Stomach (tissue), 19 donors: ENCODE measurements around the gene SERP1. TPM values are rescaled to one million over a fixed set of nuclear protein-coding genes. Genes with fewer than 3 reads are reported as not detected.

Source experiments
- DNase-seq, 2 donors: peaks; one replicate each; pipeline versions ENCODE4 v3.0.0 to v3.0.0-alpha.2; 2013 to 2019
- H3K27ac ChIP-seq, 5 donors: fragments of 200-600 bp in 4 of 5; sonication (generic) in 4 of 5; one replicate each; pipeline ENCODE4 v1.5.1; 2013 to 2019; ENCODE audit warnings: mild to moderate bottlenecking in 1 of 5, moderate library complexity in 1 of 5
- H3K27me3 ChIP-seq, 3 donors: fragments of 200-600 bp; sonication (generic); one replicate each; pipeline ENCODE4 v1.5.1; 2017 to 2019; ENCODE audit warnings: mixed run types in 1 of 3
- H3K36me3 ChIP-seq, 4 donors: fragments of 200-600 bp; sonication (generic); 1 replicate in 3 of 4; 2 replicates in 1 of 4; pipeline ENCODE4 v1.5.1; 2016 to 2019
- H3K4me1 ChIP-seq, 4 donors: fragments of 200-600 bp; sonication (generic); one replicate each; pipeline ENCODE4 v1.5.1; 2016 to 2019
- H3K4me3 ChIP-seq, 4 donors: fragments of 200-600 bp; sonication (generic) in 3 of 4; one replicate each; pipeline ENCODE4 v1.5.1; 2016 to 2019; ENCODE audit warnings: mild to moderate bottlenecking in 1 of 4
- H3K9me3 ChIP-seq, 4 donors: fragments of 200-600 bp; sonication (generic); one replicate each; pipeline ENCODE4 v1.5.1; 2016 to 2019
- CTCF ChIP-seq, 7 experiments: fragments of 450-650 bp in 4 of 7; fragments of 200-600 bp in 3 of 7; sonication (generic) in 3 of 7; IDR thresholded peaks; one replicate each; pipeline ENCODE4 v1.5.1; 2016 to 2019; ENCODE audit warnings: antibody characterized with exemption in 7 of 7, control low read depth in 2 of 7, mild to moderate bottlenecking in 1 of 7
- EP300 ChIP-seq: sonication (generic); formaldehyde crosslinking; IDR thresholded peaks from one replicate; pipeline ENCODE4 v1.6.1; 2017; ENCODE audit warnings: antibody characterized with exemption
- POLR2A ChIP-seq, 4 donors: fragments of 450-650 bp; IDR thresholded peaks; one replicate each; pipeline ENCODE4 v1.6.1; 2016; ENCODE audit warnings: antibody characterized with exemption in 4 of 4, control low read depth in 2 of 4, mild to moderate bottlenecking in 1 of 4, moderate library complexity in 1 of 4
- POLR2AphosphoS5 ChIP-seq, 3 donors: sonication (generic); formaldehyde crosslinking; IDR thresholded peaks; one replicate each; pipeline ENCODE4 v1.6.1; 2016; ENCODE audit warnings: antibody characterized with exemption in 3 of 3
- WGBS, 5 donors: extraction: QIAGEN DNeasy Blood & Tissue Kit in 3 of 5; methylation state at CpG; one replicate each; pipeline versions ENCODE4 v1.1.5 to v1.1.7; 2013 to 2018; 5-methylcytosine and 5-hydroxymethylcytosine counted together
- intact Hi-C: fragments of 100-400 bp; cut with DNase I; formaldehyde crosslinking; loops from one replicate; pipeline ENCODE4 v1.15.1; 2023; ENCODE audit warnings: low total_unique reads
- long read RNA-seq, 10 donors: transcript quantifications; one replicate each; lab custom pipeline, GENCODE V29; 2026
- polyA plus RNA-seq, 3 donors: library from polyadenylated mRNA; stranded (reverse); fragments of 200-250 nt; gene quantifications; one replicate each; pipeline ENCODE4 v1.2.3, GENCODE V29; 2013
- total RNA-seq, 5 donors: library from RNA; depleted of rRNA; stranded (reverse); fragments of >200 nt; gene quantifications; one replicate each; pipeline versions ENCODE4 v1.1.0 to v1.2.3, GENCODE V29; 2014 to 2016
- donor health status: healthy with polysubstance abuse.
- donor health status: Bipolar disorder and iron deficiency.
- donor health status: healthy.

SERP1 gene
- total RNA-seq (100 to 1,000 TPM in 4 of 5 donors, 10 to 100 TPM in 1; 96.9 to 446 (median 163) TPM), polyA plus RNA-seq (100 to 1,000 TPM in 1 of 3 donors, 10 to 100 TPM in 2; 93.5 to 225 (median 99.6) TPM)
- long read RNA-seq, donor 1, transcript SERP1-201 (3 exons, 3,171 nt), result major isoform, 28 of 38 reads
- long read RNA-seq, donor 1, partial matches to known transcripts, result 5 of 38 reads
- long read RNA-seq, donor 1, other reads (novel, unspliced or antisense), result 0 of 38 reads
- long read RNA-seq, donor 2, transcript SERP1-201 (3 exons, 3,171 nt), result major isoform, 64 of 66 reads
- long read RNA-seq, donor 2, partial matches to known transcripts, result 0 of 66 reads
- long read RNA-seq, donor 2, other reads (novel, unspliced or antisense), result 0 of 66 reads
- long read RNA-seq, donor 3, transcript SERP1-201 (3 exons, 3,171 nt), result major isoform, 46 of 48 reads
- long read RNA-seq, donor 3, partial matches to known transcripts, result 0 of 48 reads
- long read RNA-seq, donor 3, other reads (novel, unspliced or antisense), result 0 of 48 reads
- long read RNA-seq, donor 4, partial matches to known transcripts, result 0 of 4 reads
- long read RNA-seq, donor 4, other reads (novel, unspliced or antisense), result 0 of 4 reads
- long read RNA-seq, donor 5, transcript SERP1-201 (3 exons, 3,171 nt), result major isoform, 62 of 73 reads
- long read RNA-seq, donor 5, partial matches to known transcripts, result 6 of 73 reads
- long read RNA-seq, donor 5, other reads (novel, unspliced or antisense), result 0 of 73 reads
- long read RNA-seq, donor 6, result 0 reads
- long read RNA-seq, donor 7, transcript SERP1-201 (3 exons, 3,171 nt), result major isoform, 78 of 163 reads
- long read RNA-seq, donor 7, partial matches to known transcripts, result 67 of 163 reads
- long read RNA-seq, donor 7, other reads (novel, unspliced or antisense), result 16 of 163 reads
- long read RNA-seq, donor 8, transcript SERP1-201 (3 exons, 3,171 nt), result major isoform, 68 of 73 reads
- long read RNA-seq, donor 8, partial matches to known transcripts, result 0 of 73 reads
- long read RNA-seq, donor 8, other reads (novel, unspliced or antisense), result 0 of 73 reads
- long read RNA-seq, donor 9, transcript SERP1-201 (3 exons, 3,171 nt), result major isoform, 69 of 80 reads
- long read RNA-seq, donor 9, partial matches to known transcripts, result 9 of 80 reads
- long read RNA-seq, donor 9, other reads (novel, unspliced or antisense), result 0 of 80 reads
- long read RNA-seq, donor 10, transcript SERP1-201 (3 exons, 3,171 nt), result major isoform, 28 of 57 reads
- long read RNA-seq, donor 10, partial matches to known transcripts, result 29 of 57 reads
- long read RNA-seq, donor 10, other reads (novel, unspliced or antisense), result 0 of 57 reads

- WGBS, 5 donors, result 0 to 1% (median 0%) methylated on average over 44 to 86 of the region's 86 CpGs
- Histone ChIP-seq H3K27me3 (no peaks in the 10 kb centered on the region), H3K4me1 (peaks cover 26 to 72% (median 52%) of the 10 kb centered on the region in 4 donors), H3K9me3 (no peaks in the 10 kb centered on the region), H3K4me3 (peak within 1 kb of the TSS; percentile 76 to 97 (median 84)), H3K27ac (peak within 1 kb of the TSS; percentile 97 to 100 (median 100)), H3K36me3 (peaks cover 7 to 37% (median 33%) of the 10 kb centered on the region in 4 donors)
- peak; percentile 99 to 100 for DNase-seq
- TF ChIP-seq POLR2AphosphoS5 (IDR thresholded peaks at IDR 0.05) (peak; percentile 96 to 99 (median 99)), POLR2A (IDR thresholded peaks at IDR 0.05) (peak in 2 of 4 donors; percentile 95 to 97), CTCF (IDR thresholded peaks at IDR 0.05) (no peak), EP300 (no peak)
- intact Hi-C loops, result no loop called here
Measured at GRCh38 chr3:150546226-150547044, at the start of gene SERP1, which contains the start of gene EIF2A. SERP1 (minus strand) TSS chr3:150546496; CDS start chr3:150546135, 361 bp downstream. EIF2A (plus strand) TSS chr3:150546787; CDS start chr3:150546803, 16 bp downstream.

- DNase-seq, result no peak
- Histone ChIP-seq H3K4me3 (no peak overlapping the region), H3K27ac (no peak overlapping the region), H3K4me1 (no peaks in the 10 kb centered on the region), H3K36me3 (no peaks in the 10 kb centered on the region), H3K27me3 (no peaks in the 10 kb centered on the region), H3K9me3 (no peaks in the 10 kb centered on the region)
- TF ChIP-seq CTCF (IDR thresholded peaks at IDR 0.05), result no peak
- intact Hi-C loops, result no loop called here
- 88 to 93% (median 92%) methylated on average over 4 of the region's 4 CpGs for WGBS, 5 donors
Measured at GRCh38 chr3:150594150-150594549, 47.9 kb upstream of the SERP1 start.

GRCh38 chr3:150589759-150590158 is 43.5 kb upstream of the SERP1 start:
- intact Hi-C loops, result no loop called here
- Histone ChIP-seq H3K4me1 (peaks cover 0 to 5% (median 0%) of the 10 kb centered on the region in 4 donors), H3K36me3 (peaks cover 6 to 17% (median 12%) of the 10 kb centered on the region in 4 donors), H3K27ac (no peak overlapping the region), H3K9me3 (no peaks in the 10 kb centered on the region), H3K27me3 (no peaks in the 10 kb centered on the region), H3K4me3 (no peak overlapping the region)
- peak in 1 of 2 donors; percentile 15 for DNase-seq
- TF ChIP-seq EP300, result no peak
- TF ChIP-seq POLR2A (IDR thresholded peaks at IDR 0.05), result no peak
- TF ChIP-seq CTCF (IDR thresholded peaks at IDR 0.05), result no peak
- no peak for TF ChIP-seq POLR2AphosphoS5 (IDR thresholded peaks at IDR 0.05)
- WGBS, 5 donors, result 45 to 62% (median 54%) methylated on average over 6 of the region's 6 CpGs
